Cardiac muscle cell (in vitro differentiated cells and primary cell): ENCODE measurements around the gene TAS2R46. TPM values are rescaled to one million over a fixed set of nuclear protein-coding genes. Genes with fewer than 3 reads are reported as not detected.

Source experiments
- DNase-seq, 2 donors: peaks; one replicate each; pipeline versions ENCODE4 v3.0.0 to v3.0.0-alpha.2; 2010 to 2017; ENCODE audit warnings: low read depth in 1 of 2, low spot score in 1 of 2
- H3K27ac ChIP-seq: fragments of 200-600 bp; sonication (generic); 2 replicates; pipeline ENCODE4 v1.5.1; 2016
- H3K27me3 ChIP-seq: fragments of 200-600 bp; sonication (generic); 2 replicates; pipeline ENCODE4 v1.6.0; 2016; ENCODE audit warnings: control low read depth
- H3K36me3 ChIP-seq: fragments of 200-600 bp; sonication (generic); 2 replicates; pipeline ENCODE4 v1.5.1; 2016; ENCODE audit warnings: control low read depth
- H3K4me1 ChIP-seq: fragments of 200-600 bp; sonication (generic); 2 replicates; pipeline ENCODE4 v1.8.1; 2017; ENCODE audit warnings: low read depth, mild to moderate bottlenecking, mixed run types
- H3K4me3 ChIP-seq: fragments of 200-600 bp; sonication (generic); 2 replicates; pipeline ENCODE4 v1.5.1; 2016; ENCODE audit warnings: mild to moderate bottlenecking
- H3K9me3 ChIP-seq: fragments of 200-600 bp; sonication (generic); 2 replicates; pipeline ENCODE4 v1.5.1; 2017; ENCODE audit warnings: low read depth, mild to moderate bottlenecking, control low read depth
- polyA plus RNA-seq: library from polyadenylated mRNA; unstranded; fragments of >200 nt; fragmentation: Nextera tagmentation; extraction: Ambion mirVana; gene quantifications from 2 replicates; pipeline ENCODE4 v1.2.1, GENCODE V29; 2016
- total RNA-seq: library from RNA; depleted of rRNA; stranded (reverse); fragments of >200 nt; gene quantifications from 2 replicates; pipeline ENCODE4 v1.2.3, GENCODE V29; 2016
- TF ChIP-seq, protein P1 (sequence below): IDR thresholded peaks from 2 replicates; pipeline ENCODE4 v1.5.1; 2012; ENCODE audit warnings: low read depth, mild to moderate bottlenecking, low read length

Gene TAS2R46
- total and polyA plus RNA-seq, 2 experiments from 2014 or later = 0.24 to 0.63 TPM

DNA sequence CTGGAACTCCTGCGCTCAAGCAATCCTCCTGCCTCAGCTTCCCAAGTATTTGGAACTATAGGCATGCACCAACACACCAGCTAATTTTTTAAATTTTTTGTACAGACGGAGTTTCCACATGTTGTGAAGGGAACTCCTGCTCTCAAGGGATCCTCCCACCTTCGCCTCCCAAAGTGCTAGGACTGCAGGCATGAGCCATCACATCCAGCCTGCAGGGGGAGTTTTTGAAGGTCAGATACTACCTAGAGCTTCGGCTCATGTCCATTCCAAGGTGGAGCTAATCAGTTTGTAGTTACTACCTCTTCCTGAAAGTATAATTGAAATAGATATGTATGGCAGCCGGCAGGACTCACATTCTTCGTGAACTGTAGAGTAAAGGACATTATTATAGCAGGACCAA lies 36.0 kb downstream of the TAS2R46 start:
- Histone ChIP-seq H3K27me3 (no peaks in the 10 kb centered on the region), H3K9me3 (no peaks in the 10 kb centered on the region), H3K36me3 (no peaks in the 10 kb centered on the region), H3K4me1 (no peaks in the 10 kb centered on the region), H3K4me3 (no peak overlapping the region), H3K27ac (no peak overlapping the region)
- DNase-seq = no peak
- TF ChIP-seq, protein P1, sequence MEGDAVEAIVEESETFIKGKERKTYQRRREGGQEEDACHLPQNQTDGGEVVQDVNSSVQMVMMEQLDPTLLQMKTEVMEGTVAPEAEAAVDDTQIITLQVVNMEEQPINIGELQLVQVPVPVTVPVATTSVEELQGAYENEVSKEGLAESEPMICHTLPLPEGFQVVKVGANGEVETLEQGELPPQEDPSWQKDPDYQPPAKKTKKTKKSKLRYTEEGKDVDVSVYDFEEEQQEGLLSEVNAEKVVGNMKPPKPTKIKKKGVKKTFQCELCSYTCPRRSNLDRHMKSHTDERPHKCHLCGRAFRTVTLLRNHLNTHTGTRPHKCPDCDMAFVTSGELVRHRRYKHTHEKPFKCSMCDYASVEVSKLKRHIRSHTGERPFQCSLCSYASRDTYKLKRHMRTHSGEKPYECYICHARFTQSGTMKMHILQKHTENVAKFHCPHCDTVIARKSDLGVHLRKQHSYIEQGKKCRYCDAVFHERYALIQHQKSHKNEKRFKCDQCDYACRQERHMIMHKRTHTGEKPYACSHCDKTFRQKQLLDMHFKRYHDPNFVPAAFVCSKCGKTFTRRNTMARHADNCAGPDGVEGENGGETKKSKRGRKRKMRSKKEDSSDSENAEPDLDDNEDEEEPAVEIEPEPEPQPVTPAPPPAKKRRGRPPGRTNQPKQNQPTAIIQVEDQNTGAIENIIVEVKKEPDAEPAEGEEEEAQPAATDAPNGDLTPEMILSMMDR = peak; percentile 25

DNA sequence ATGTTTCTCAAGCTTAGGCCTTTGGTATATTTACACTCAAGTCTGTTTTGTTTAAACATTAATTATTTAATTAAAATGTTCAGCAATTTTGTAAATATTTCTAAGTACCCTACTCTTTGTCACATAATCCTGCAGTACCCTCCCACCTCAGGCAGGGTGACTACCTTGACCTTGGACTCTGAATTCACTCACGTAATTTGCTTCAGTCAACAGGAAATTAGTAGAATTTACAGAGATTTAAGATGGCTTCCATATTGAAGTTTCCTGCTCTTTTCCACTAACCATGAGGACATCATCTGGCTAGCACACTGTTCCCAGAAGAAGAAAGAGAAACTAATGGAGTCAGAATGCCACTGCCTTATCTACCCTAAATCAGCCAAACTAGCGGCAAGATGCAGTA lies 38.7 kb downstream of the TAS2R46 start:
- Histone ChIP-seq H3K27me3 (no peaks in the 10 kb centered on the region), H3K4me1 (no peaks in the 10 kb centered on the region), H3K27ac (no peak overlapping the region), H3K4me3 (no peak overlapping the region), H3K36me3 (no peaks in the 10 kb centered on the region), H3K9me3 (no peaks in the 10 kb centered on the region)
- TF ChIP-seq, protein P1 = no peak
- DNase-seq = no peak

DNA sequence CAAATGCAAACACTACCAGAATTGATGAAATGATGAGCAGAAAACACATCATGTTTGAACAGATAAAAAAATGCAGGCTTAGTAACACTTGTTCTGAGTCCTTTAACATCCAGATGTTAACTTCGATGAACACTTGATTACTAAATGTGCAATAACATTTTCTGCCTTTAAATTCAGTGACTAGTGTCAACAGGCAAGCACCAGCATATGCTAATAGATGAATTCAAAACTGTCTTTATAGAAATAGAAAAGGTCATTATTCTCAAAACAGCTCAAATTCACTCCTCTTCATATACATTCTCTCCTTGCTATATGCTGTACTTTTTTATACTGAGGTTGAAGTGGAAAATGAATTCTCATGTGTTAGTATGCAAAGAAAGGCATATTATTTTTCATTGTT lies 39.6 kb downstream of the TAS2R46 start, which contains the start of gene TAS2R19:
Gene TAS2R19, minus strand, starts transcription at position 101 of the 400 bp plus-strand sequence. Its CDS starts 49 bp downstream, at position 52.
- H3K27me3 ChIP-seq = no peaks in the 10 kb centered on the region
- no peaks in the 10 kb centered on the region for H3K4me1 ChIP-seq
- H3K36me3 ChIP-seq = no peaks in the 10 kb centered on the region
- DNase-seq = no peak
- no peak within 1 kb of the TSS for H3K27ac ChIP-seq
- H3K9me3 ChIP-seq = no peaks in the 10 kb centered on the region
- H3K4me3 ChIP-seq = no peak within 1 kb of the TSS
- TF ChIP-seq, protein P1 = no peak

DNA sequence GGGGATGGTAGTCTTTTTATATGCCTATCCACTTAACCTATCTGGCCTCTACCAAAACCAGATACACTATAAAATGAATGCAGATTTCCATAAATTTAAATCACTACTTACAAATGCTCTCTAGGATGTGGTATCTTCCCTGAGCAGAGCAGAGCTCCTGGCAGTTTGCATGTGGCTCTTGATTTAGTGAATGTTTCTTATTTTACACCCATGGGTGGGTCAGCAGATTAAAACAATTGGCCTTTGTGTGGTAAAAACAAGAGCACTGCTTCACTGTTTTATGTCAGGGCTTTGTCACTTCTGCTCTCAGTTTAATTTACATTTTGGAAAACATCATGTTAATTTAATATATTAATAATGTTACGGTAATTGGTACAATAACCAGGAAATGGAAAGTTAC lies 45.2 kb downstream of the TAS2R46 start:
- no peaks in the 10 kb centered on the region for H3K27me3 ChIP-seq
- no peaks in the 10 kb centered on the region for H3K4me1 ChIP-seq
- no peak overlapping the region for H3K27ac ChIP-seq
- H3K36me3 ChIP-seq = no peaks in the 10 kb centered on the region
- no peak overlapping the region for H3K4me3 ChIP-seq
- TF ChIP-seq, protein P1 = no peak
- DNase-seq = no peak
- H3K9me3 ChIP-seq = no peaks in the 10 kb centered on the region

DNA sequence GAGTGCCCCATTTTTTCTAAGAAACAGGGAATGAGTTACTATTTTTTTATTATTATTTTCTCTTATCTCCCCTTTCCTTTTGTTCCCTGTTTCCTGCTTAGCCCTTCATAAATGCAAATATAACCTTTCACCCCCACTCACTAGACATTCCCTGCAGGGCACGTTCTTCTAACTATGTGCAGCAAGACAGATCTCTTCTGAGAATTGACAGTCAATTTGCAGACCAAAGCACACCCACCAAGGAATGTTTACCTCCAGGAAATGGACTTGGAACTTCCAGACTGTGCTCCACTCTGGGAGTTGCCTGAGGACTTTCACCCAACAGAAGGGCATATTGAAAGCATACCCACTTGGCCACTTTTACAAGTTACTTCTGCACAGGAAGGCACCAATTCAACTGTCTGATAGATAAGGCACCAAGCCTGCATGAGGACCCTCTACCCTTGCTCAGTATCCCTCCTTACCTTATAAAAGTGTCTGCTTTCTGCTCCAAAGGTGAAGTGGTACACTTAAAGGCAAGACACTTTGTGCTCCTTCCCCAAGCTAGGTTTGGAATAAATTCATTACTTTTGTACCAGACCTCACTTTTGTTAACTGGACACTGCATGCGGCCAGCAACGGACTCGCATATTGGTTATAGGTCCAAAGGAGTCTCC lies 46.2 kb downstream of the TAS2R46 start:
- H3K27ac ChIP-seq = no peak overlapping the region
- H3K36me3 ChIP-seq = no peaks in the 10 kb centered on the region
- H3K4me3 ChIP-seq = no peak overlapping the region
- no peaks in the 10 kb centered on the region for H3K27me3 ChIP-seq
- no peaks in the 10 kb centered on the region for H3K9me3 ChIP-seq
- TF ChIP-seq, protein P1 = no peak
- no peak for DNase-seq
- no peaks in the 10 kb centered on the region for H3K4me1 ChIP-seq

DNA sequence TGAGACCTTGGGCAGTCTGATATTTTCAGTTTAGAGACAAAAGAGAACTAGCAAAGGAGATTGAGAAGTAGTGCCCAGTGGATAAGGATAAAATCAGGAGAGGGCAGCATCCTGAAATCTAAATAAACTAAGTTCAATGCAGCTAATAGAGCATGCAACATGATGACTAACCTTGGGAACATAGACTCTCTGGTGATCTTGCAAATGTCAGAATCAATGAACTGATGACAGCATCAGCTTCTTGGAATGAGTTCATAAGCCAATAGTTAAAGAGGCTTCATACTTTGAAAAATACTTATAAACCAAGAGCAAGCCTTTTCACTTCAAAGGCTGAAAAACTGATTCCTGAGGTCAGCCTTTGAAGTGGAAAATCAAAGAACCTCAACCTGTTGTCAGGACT lies 47.9 kb downstream of the TAS2R46 start:
- no peaks in the 10 kb centered on the region for H3K27me3 ChIP-seq
- H3K9me3 ChIP-seq = no peaks in the 10 kb centered on the region
- no peaks in the 10 kb centered on the region for H3K4me1 ChIP-seq
- TF ChIP-seq, protein P1 = no peak
- DNase-seq = no peak
- no peaks in the 10 kb centered on the region for H3K36me3 ChIP-seq
- H3K4me3 ChIP-seq = no peak overlapping the region
- no peak overlapping the region for H3K27ac ChIP-seq
